Measurements from ENCODE around the gene GPR135.

Gene GPR135

DNA sequence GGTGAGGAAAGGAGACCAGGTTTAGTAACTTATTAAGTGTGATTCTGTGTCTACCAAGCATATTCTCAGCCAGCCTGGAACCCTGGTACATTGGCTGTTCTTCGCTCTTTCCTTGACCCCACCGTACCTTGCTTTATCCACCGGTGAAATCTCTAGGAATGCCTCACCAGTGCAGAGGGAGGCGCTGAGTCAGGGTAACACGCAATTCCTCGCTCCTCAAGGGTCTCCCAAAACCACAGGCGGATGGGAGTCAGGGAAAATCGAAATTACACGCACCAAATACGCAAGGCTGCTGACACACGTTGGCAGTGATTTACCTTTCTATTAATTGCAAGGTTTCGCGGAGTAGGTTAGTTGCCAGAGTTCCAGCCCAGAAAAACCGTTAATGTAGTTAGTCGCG, 18.2 kb upstream of the GPR135 start:
- Histone ChIP-seq H3K9me3 (ENCODE audit: control insufficient read depth, low read length) (no peaks in the 10 kb centered on the region), H3K4me3 (ENCODE audit: low read depth, low read length) (peak overlapping the region; percentile 97), H3K27me3 (ENCODE audit: control insufficient read depth, insufficient read depth, low read length) (no peaks in the 10 kb centered on the region), H3K9ac (no peak overlapping the region), H3K79me2 (peaks cover 15% of the 10 kb centered on the region), H2AFZ (peak overlapping the region; percentile 97), H3K27ac (peak overlapping the region; percentile 90), H3K4me1 (peaks cover 13% of the 10 kb centered on the region), H3K36me3 (ENCODE audit: control insufficient read depth, insufficient read depth, low read length) (no peaks in the 10 kb centered on the region), H3K4me2 (ENCODE audit: low read length) (peak overlapping the region; percentile 91)
- TF ChIP-seq, protein P1, sequence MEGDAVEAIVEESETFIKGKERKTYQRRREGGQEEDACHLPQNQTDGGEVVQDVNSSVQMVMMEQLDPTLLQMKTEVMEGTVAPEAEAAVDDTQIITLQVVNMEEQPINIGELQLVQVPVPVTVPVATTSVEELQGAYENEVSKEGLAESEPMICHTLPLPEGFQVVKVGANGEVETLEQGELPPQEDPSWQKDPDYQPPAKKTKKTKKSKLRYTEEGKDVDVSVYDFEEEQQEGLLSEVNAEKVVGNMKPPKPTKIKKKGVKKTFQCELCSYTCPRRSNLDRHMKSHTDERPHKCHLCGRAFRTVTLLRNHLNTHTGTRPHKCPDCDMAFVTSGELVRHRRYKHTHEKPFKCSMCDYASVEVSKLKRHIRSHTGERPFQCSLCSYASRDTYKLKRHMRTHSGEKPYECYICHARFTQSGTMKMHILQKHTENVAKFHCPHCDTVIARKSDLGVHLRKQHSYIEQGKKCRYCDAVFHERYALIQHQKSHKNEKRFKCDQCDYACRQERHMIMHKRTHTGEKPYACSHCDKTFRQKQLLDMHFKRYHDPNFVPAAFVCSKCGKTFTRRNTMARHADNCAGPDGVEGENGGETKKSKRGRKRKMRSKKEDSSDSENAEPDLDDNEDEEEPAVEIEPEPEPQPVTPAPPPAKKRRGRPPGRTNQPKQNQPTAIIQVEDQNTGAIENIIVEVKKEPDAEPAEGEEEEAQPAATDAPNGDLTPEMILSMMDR (IDR thresholded peaks at IDR 0.05), result no peak

DNA sequence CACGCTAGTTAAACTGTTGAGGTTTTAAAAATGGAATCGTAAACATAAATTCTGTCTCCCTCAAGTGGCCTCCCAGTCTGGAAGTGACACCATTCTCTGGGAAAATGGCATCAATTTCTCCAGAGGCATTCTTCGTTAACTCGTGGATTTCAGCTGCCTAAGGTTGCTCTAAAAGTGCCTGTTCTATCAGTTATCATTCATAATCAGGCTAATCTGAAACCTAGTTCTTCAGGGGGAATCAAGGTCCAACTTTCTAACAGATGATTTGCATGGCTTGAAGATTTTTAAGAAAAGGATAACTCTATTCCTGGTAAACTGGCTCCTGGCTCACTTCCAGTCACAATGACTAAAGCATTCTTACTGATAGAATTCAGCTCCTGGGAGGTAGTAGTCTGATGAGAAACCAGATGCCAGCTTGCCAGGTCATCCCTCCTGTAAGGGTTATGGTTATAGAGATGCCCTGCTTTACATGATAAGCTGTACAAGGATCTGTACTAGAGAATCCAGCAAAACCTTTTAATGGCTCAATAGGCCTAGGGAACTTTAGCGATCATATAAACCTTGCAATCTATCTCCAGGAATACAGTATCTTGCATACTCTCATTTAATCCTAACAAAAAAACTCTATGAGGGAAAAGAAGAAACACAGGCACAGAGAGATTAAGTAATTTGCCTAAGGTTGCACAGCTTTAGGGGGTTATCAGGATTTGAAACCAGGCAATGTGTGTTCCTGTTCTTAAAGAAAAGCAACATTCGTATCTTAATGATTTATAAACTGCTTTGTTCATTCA, 17.6 kb upstream of the GPR135 start:
- TF ChIP-seq, protein P1 (IDR thresholded peaks at IDR 0.05), result no peak
- H3K4me3 ChIP-seq (ENCODE audit: low read depth, low read length), result peak overlapping the region; percentile 97
- peak overlapping the region; percentile 90 for H3K27ac ChIP-seq
- H3K9ac ChIP-seq, result no peak overlapping the region
- H3K36me3 ChIP-seq (ENCODE audit: control insufficient read depth, insufficient read depth, low read length), result no peaks in the 10 kb centered on the region
- H3K79me2 ChIP-seq, result peaks cover 15% of the 10 kb centered on the region
- peak overlapping the region; percentile 91 for H3K4me2 ChIP-seq (ENCODE audit: low read length)
- peaks cover 13% of the 10 kb centered on the region for H3K4me1 ChIP-seq
- H3K9me3 ChIP-seq (ENCODE audit: control insufficient read depth, low read length), result no peaks in the 10 kb centered on the region
- H3K27me3 ChIP-seq (ENCODE audit: control insufficient read depth, insufficient read depth, low read length), result no peaks in the 10 kb centered on the region
- no peak overlapping the region for H2AFZ ChIP-seq

DNA sequence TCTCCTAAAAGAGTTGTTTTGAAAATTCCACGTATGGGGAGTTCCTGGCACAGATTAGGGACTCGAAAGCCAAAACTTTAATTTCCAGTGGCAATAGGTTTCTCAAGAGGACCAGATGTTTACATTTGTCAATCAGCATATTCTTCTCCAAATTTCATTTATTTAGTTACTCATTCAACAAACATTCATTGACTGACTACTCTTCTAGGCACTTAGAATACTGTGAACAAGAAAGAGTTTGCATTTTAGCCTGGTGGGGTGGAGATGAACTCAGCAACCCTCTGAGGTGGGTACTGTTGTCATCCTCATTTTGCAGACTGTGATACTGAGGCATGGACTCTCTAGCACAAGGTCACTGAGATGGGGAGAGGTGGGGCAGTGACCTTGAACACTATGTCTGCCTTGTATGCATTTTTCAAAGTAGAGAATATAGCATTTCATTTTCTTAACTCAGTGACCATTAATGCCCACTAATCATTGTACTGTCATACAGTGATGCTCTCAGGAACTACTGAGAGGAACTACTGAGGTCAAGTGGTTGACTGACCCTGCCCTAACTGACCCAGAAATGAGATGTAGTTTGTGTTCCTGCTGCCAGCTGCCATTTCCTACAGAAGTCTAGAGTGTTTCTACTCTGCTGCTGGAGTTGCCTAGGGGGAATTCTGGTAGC, 16.8 kb upstream of the GPR135 start:
- peak overlapping the region; percentile 90 for H3K27ac ChIP-seq
- no peak overlapping the region for H2AFZ ChIP-seq

DNA sequence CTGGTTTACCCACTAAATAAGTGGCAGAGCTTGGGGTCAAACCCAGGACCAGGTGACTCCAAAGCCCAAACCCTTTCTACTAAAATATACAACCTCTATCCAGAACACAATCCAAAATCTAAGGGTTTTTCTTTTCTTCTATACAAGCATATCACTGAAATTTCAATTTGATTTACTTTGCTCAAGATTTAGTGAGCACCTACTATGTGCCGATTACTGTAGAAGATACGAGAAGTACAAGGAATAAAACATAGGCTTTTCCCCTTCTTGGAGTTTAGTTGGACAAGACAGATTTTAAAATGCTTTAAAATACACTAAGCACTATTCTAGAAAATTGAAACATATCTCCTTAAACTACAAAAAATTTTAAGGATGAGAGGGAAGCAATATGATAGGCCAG, 16.2 kb upstream of the GPR135 start:
- Histone ChIP-seq H3K4me3 (ENCODE audit: low read depth, low read length) (no peak overlapping the region), H3K9me3 (ENCODE audit: control insufficient read depth, low read length) (no peaks in the 10 kb centered on the region), H3K4me2 (ENCODE audit: low read length) (no peak overlapping the region), H3K27ac (no peak overlapping the region), H2AFZ (no peak overlapping the region), H3K79me2 (peaks cover 15% of the 10 kb centered on the region), H3K36me3 (ENCODE audit: control insufficient read depth, insufficient read depth, low read length) (no peaks in the 10 kb centered on the region), H3K9ac (no peak overlapping the region), H3K4me1 (peaks cover 13% of the 10 kb centered on the region), H3K27me3 (ENCODE audit: control insufficient read depth, insufficient read depth, low read length) (no peaks in the 10 kb centered on the region)
- TF ChIP-seq, protein P1 (IDR thresholded peaks at IDR 0.05), result no peak

More for the DNA sequence above, 16.8 kb upstream of the GPR135 start:
- H3K9me3 ChIP-seq (ENCODE audit: control insufficient read depth, low read length), result no peaks in the 10 kb centered on the region
- peaks cover 13% of the 10 kb centered on the region for H3K4me1 ChIP-seq
- no peak overlapping the region for H3K9ac ChIP-seq
- H3K4me3 ChIP-seq (ENCODE audit: low read depth, low read length), result no peak overlapping the region
- no peaks in the 10 kb centered on the region for H3K27me3 ChIP-seq (ENCODE audit: control insufficient read depth, insufficient read depth, low read length)
- H3K79me2 ChIP-seq, result peaks cover 15% of the 10 kb centered on the region
- H3K4me2 ChIP-seq (ENCODE audit: low read length), result peak overlapping the region; percentile 91
- no peaks in the 10 kb centered on the region for H3K36me3 ChIP-seq (ENCODE audit: control insufficient read depth, insufficient read depth, low read length)
- TF ChIP-seq, protein P1 (IDR thresholded peaks at IDR 0.05), result no peak

Data from parathyroid adenoma (tissue), 2 donors.